Lung (tissue), 12 donors: ENCODE data around the gene RASGEF1C. TPM values are rescaled to one million over a fixed set of nuclear protein-coding genes. Genes with fewer than 3 reads are reported as not detected.
A peak's percentile ranks its signal among the peaks of the same experiment; 100 is the strongest.

ENCODE experiments used
- ATAC-seq: fragments of 200-7000 bp; cut with Tn5 transposase; one replicate; pipeline ENCODE4 v1.9.1; 2020; ENCODE audit warnings: moderate number of reproducible peaks; ENCODE audit not compliant: insufficient read depth, low FRiP score
- DNase-seq, 3 donors: peaks; one replicate each; pipeline ENCODE4 v3.0.0-alpha.2; 2013 to 2017
- H3K27ac ChIP-seq, 2 donors: one replicate each; pipeline ENCODE4 v1.5.1; 2013; ENCODE audit warnings: mild to moderate bottlenecking in 2 of 2, moderate library complexity in 2 of 2, control low read depth in 1 of 2, inconsistent platforms in 1 of 2, low read depth in 1 of 2, low read length in 1 of 2
- H3K27me3 ChIP-seq, 3 donors: one replicate each; pipeline ENCODE4 v1.5.1; 2013; ENCODE audit warnings: low read length in 2 of 3; ENCODE audit not compliant: control insufficient read depth in 3 of 3, insufficient read depth in 3 of 3
- H3K36me3 ChIP-seq, 4 donors: one replicate each; pipeline ENCODE4 v1.5.1; 2013; ENCODE audit warnings: low read length in 4 of 4, mild to moderate bottlenecking in 1 of 4, moderate library complexity in 1 of 4; ENCODE audit not compliant: control insufficient read depth in 4 of 4, insufficient read depth in 4 of 4
- H3K4me1 ChIP-seq, 5 donors: one replicate each; pipeline ENCODE4 v1.5.1; 2013; ENCODE audit warnings: low read length in 5 of 5, mild to moderate bottlenecking in 2 of 5, moderate library complexity in 1 of 5; ENCODE audit not compliant: control insufficient read depth in 5 of 5, insufficient read depth in 5 of 5
- H3K4me3 ChIP-seq: one replicate; pipeline ENCODE4 v1.5.1; 2013; ENCODE audit warnings: mild to moderate bottlenecking, control low read depth, moderate library complexity
- H3K9ac ChIP-seq, 2 donors: one replicate each; pipeline ENCODE4 v1.5.1; 2013; ENCODE audit warnings: low read length in 2 of 2, control low read depth in 1 of 2; ENCODE audit not compliant: insufficient read depth in 1 of 2
- H3K9me3 ChIP-seq, 4 donors: one replicate each; pipeline ENCODE4 v1.5.1; 2013; ENCODE audit warnings: low read length in 3 of 4, mild to moderate bottlenecking in 1 of 4, moderate library complexity in 1 of 4; ENCODE audit not compliant: control insufficient read depth in 4 of 4, insufficient read depth in 3 of 4
- CTCF ChIP-seq: IDR thresholded peaks from 2 replicates; pipeline ENCODE4 v1.5.1; 2012; ENCODE audit warnings: mild to moderate bottlenecking; ENCODE audit errors: control extremely low read depth, extremely low read depth
- WGBS, 2 donors: extraction: QIAGEN DNeasy Blood & Tissue Kit; methylation state at CpG; one replicate each; pipeline ENCODE4 v1.1.7; 2013; 5-methylcytosine and 5-hydroxymethylcytosine counted together
- polyA plus RNA-seq, 2 donors: library from polyadenylated mRNA; stranded (reverse); fragments of 200-250 nt; gene quantifications; one replicate each; pipeline ENCODE4 v1.2.1, GENCODE V29; 2013
- total RNA-seq, 2 donors: library from RNA; depleted of rRNA in 1 of 2; stranded (reverse); fragments of >200 nt in 1 of 2; gene quantifications; one replicate each; pipeline ENCODE4 v1.2.1, GENCODE V29; 2014 to 2021
- donor health status: control.
- donor health status: control.
- donor health status: Bipolar disorder and iron deficiency.
- donor health status: healthy.
- donor health status: DM: yes; HTN: yes; CAD: no.

Gene RASGEF1C
- total and polyA plus RNA-seq, 4 donors = 0.03 to 0.31 TPM; not detected in 2

- DNase-seq (no peak), ATAC-seq (no peak)
- 80 to 88% methylated on average over 5 of the region's 5 CpGs for WGBS, 2 donors
- no peaks in the 10 kb centered on the region for H3K27me3 ChIP-seq
- TF ChIP-seq CTCF = no peak
- no peak overlapping the region for H3K27ac ChIP-seq
- H3K36me3 ChIP-seq = no peaks in the 10 kb centered on the region
- no peaks in the 10 kb centered on the region for H3K4me1 ChIP-seq
- H3K4me3 ChIP-seq = no peak overlapping the region
- no peak overlapping the region for H3K9ac ChIP-seq
- H3K9me3 ChIP-seq = no peaks in the 10 kb centered on the region
Measured at GRCh38 chr5:180097926-180098325, 111.1 kb downstream of the RASGEF1C start.

DNA sequence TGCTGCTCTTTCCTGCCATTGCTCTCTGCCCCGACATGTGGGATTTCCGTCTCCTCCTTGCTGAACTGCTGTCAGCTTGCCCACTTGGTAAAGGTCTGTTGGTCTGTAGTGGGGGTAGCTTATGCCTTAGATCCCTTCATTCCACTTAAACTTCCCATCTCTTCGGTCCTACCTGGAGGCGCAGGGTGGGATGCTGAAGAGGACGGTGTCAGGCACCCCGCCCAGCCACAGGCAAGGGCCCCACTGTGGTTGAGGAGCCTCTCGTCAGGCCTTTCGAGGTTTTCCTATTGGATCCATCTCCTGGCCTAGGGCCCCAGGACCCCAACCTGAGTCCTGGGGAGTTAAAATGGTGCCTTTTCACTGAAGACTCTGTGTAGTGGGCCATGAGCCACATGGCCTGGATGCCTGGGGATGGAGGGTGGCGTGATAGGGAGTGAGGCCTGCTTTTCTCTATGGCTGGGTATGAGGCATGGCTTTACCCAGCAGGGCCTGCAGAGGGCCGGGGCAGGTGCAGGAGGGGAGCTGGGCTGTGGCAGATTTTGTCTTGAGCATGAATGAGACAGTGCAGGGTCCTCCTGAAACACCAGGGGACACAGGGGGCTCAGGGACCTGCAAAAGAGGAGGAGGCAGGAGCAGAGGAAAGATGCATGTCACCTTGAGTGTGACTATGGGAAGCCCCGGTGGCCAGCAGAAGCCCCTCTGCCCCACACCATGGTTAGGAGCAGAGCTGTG lies 111.7 kb downstream of the RASGEF1C start:
- Histone ChIP-seq H3K4me3 (no peak overlapping the region), H3K27me3 (no peaks in the 10 kb centered on the region), H3K4me1 (no peaks in the 10 kb centered on the region), H3K36me3 (no peaks in the 10 kb centered on the region), H3K9ac (no peak overlapping the region), H3K27ac (no peak overlapping the region), H3K9me3 (no peaks in the 10 kb centered on the region)
- DNase-seq (peak in 1 of 3 donors; percentile 8), ATAC-seq (no peak)
- 87 to 98% methylated on average over 11 of the region's 11 CpGs for WGBS, 2 donors
- no peak for TF ChIP-seq CTCF

DNA sequence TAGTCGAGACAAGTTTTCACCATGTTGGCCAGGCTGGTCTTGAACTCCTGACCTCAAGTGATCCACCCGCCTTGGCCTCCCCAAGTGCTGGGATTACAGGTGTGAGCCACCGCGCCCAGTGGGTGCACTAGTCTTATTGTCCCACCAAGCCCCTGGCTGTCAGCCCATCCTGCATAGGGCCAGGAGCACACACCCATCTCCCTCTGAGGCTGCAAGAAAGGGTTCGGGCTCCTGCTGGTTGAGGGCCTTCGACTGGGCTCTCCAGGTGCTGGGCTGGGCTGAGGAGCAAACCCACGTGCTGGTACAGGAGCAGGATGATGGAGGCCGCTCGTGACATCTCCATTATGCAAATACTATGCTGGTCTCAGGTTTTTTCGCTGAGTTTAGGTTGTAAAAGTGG lies 112.4 kb downstream of the RASGEF1C start:
- DNase-seq (no peak), ATAC-seq (no peak)
- Histone ChIP-seq H3K36me3 (no peaks in the 10 kb centered on the region), H3K27me3 (no peaks in the 10 kb centered on the region), H3K9me3 (no peaks in the 10 kb centered on the region), H3K9ac (no peak overlapping the region), H3K4me1 (no peaks in the 10 kb centered on the region), H3K4me3 (no peak overlapping the region), H3K27ac (no peak overlapping the region)
- WGBS, 2 donors = 87 to 93% methylated on average over 10 of the region's 10 CpGs
- no peak for TF ChIP-seq CTCF

- Histone ChIP-seq H3K27me3 (no peaks in the 10 kb centered on the region), H3K9ac (no peak overlapping the region), H3K27ac (no peak overlapping the region), H3K4me1 (peaks cover 0 to 3% (median 0%) of the 10 kb centered on the region in 5 donors), H3K36me3 (no peaks in the 10 kb centered on the region), H3K9me3 (no peaks in the 10 kb centered on the region), H3K4me3 (no peak overlapping the region)
- TF ChIP-seq CTCF = no peak
- DNase-seq (peak in 1 of 3 donors; percentile 1), ATAC-seq (no peak)
- WGBS, 2 donors = 66 to 82% methylated on average over 9 of the region's 9 CpGs
Measured at GRCh38 chr5:180095545-180095944, 113.5 kb downstream of the RASGEF1C start.
